RWPE2 (cell line): ENCODE data around the gene TTLL8.

Source experiments
- ATAC-seq: fragments of 200-7000 bp; cut with Tn5 transposase; 3 replicates; pipeline ENCODE4 v1.9.1; 2021; ENCODE audit warnings: low read depth
- DNase-seq: peaks from one replicate; pipeline ENCODE4 v3.0.0-alpha.2; 2020; ENCODE audit warnings: low spot score
- H3K27ac ChIP-seq: fragments of 450-650 bp; 2 replicates; pipeline ENCODE4 v1.5.1; 2017; ENCODE audit warnings: mild to moderate bottlenecking; ENCODE audit not compliant: poor library complexity, severe bottlenecking
- H3K27me3 ChIP-seq: fragments of 250-450 bp; sonication (Bioruptor Pico); 2 replicates; pipeline ENCODE4 v1.5.1; 2021; ENCODE audit warnings: mild to moderate bottlenecking, moderate library complexity; ENCODE audit not compliant: insufficient read depth, poor library complexity, severe bottlenecking
- H3K36me3 ChIP-seq: fragments of 250-450 bp; sonication (Bioruptor Pico); 2 replicates; pipeline ENCODE4 v1.5.1; 2020; ENCODE audit warnings: low read depth, mild to moderate bottlenecking, moderate library complexity
- H3K4me1 ChIP-seq: fragments of 250-450 bp; sonication (Bioruptor Pico); 2 replicates; pipeline ENCODE4 v1.5.1; 2021; ENCODE audit warnings: mild to moderate bottlenecking, moderate library complexity; ENCODE audit not compliant: insufficient read depth, poor library complexity, severe bottlenecking
- H3K4me3 ChIP-seq: fragments of 250-450 bp; sonication (Bioruptor Pico); 2 replicates; pipeline ENCODE4 v1.5.1; 2021; ENCODE audit warnings: mild to moderate bottlenecking, moderate library complexity; ENCODE audit not compliant: severe bottlenecking
- H3K9me3 ChIP-seq: fragments of 250-450 bp; sonication (Bioruptor Pico); 2 replicates; pipeline ENCODE4 v1.5.1; 2021; ENCODE audit warnings: mild to moderate bottlenecking, moderate library complexity; ENCODE audit not compliant: severe bottlenecking
- CTCF ChIP-seq: fragments of 450-650 bp; IDR thresholded peaks from one replicate; pipeline ENCODE4 v1.5.1; 2017; ENCODE audit warnings: mild to moderate bottlenecking, moderate library complexity; ENCODE audit not compliant: poor library complexity, severe bottlenecking

The TTLL8 gene

GRCh38 chr22:49997932-49998717 lies 60.0 kb downstream of the TTLL8 start:
- ATAC-seq: no peak; the same call in 2 of the 3 replicates
- no peak for TF ChIP-seq CTCF
- no peak for DNase-seq
- no peaks in the 10 kb centered on the region for H3K9me3 ChIP-seq
- no peaks in the 10 kb centered on the region for H3K27me3 ChIP-seq
- no peaks in the 10 kb centered on the region for H3K4me1 ChIP-seq
- no peak overlapping the region for H3K4me3 ChIP-seq
- H3K27ac ChIP-seq: no peak overlapping the region
- H3K36me3 ChIP-seq: no peaks in the 10 kb centered on the region

- Histone ChIP-seq H3K27me3 (no peaks in the 10 kb centered on the region), H3K4me1 (no peaks in the 10 kb centered on the region), H3K4me3 (no peak overlapping the region), H3K27ac (no peak overlapping the region), H3K9me3 (no peaks in the 10 kb centered on the region), H3K36me3 (no peaks in the 10 kb centered on the region)
- no peak for ATAC-seq
- DNase-seq: peak; percentile 67
- TF ChIP-seq CTCF: no peak
Observed at GRCh38 chr22:49997251-49997599, 60.9 kb downstream of the TTLL8 start.

- Histone ChIP-seq H3K4me3 (no peak overlapping the region), H3K9me3 (no peaks in the 10 kb centered on the region), H3K27ac (no peak overlapping the region), H3K4me1 (no peaks in the 10 kb centered on the region), H3K36me3 (no peaks in the 10 kb centered on the region), H3K27me3 (no peaks in the 10 kb centered on the region)
- no peak for TF ChIP-seq CTCF
- ATAC-seq (no peak), DNase-seq (no peak)
Observed at GRCh38 chr22:49996518-49997250, 61.4 kb downstream of the TTLL8 start.

GRCh38 chr22:49996119-49996517 lies 62.0 kb downstream of the TTLL8 start:
- DNase-seq (no peak), ATAC-seq (no peak)
- no peaks in the 10 kb centered on the region for H3K9me3 ChIP-seq
- H3K4me3 ChIP-seq: no peak overlapping the region
- H3K27me3 ChIP-seq: no peaks in the 10 kb centered on the region
- no peak overlapping the region for H3K27ac ChIP-seq
- H3K4me1 ChIP-seq: no peaks in the 10 kb centered on the region
- TF ChIP-seq CTCF: no peak
- H3K36me3 ChIP-seq: no peaks in the 10 kb centered on the region
